Measurements from ENCODE around the gene HPSE2.

- TF ChIP-seq CTCF (IDR thresholded peaks at IDR 0.05) (no peak), SIN3A (IDR thresholded peaks at IDR 0.05; ENCODE audit: borderline replicate concordance, insufficient read depth, low read depth, low read length) (no peak)
Observed at GRCh38 chr10:98469001-98469931, 766.4 kb downstream of the HPSE2 start.
